Liver (tissue), 3 donors: Measurements from ENCODE around the gene SHISAL1.

Source experiments
- ATF3 ChIP-seq: IDR thresholded peaks from 2 replicates; pipeline ENCODE4 v1.6.1; 2016; ENCODE audit warnings: antibody characterized with exemption
- CTCF ChIP-seq: fragments of 150-350 bp; IDR thresholded peaks from 2 replicates; pipeline ENCODE4 v1.5.1; 2017; ENCODE audit warnings: improper control_type of control experiment, low read depth, low read length; ENCODE audit not compliant: missing input control
- EGR1 ChIP-seq, 2 donors: IDR thresholded peaks; 2 replicates each; pipeline ENCODE4 v1.6.1; 2016 to 2018; ENCODE audit warnings: antibody characterized with exemption in 2 of 2, low read depth in 2 of 2
- MAX ChIP-seq: IDR thresholded peaks from 2 replicates; pipeline ENCODE4 v1.6.1; 2016; ENCODE audit warnings: antibody characterized with exemption
- REST ChIP-seq: IDR thresholded peaks from 2 replicates; pipeline ENCODE4 v1.6.1; 2016; ENCODE audit warnings: antibody characterized with exemption, mild to moderate bottlenecking
- RXRA ChIP-seq, 2 donors: IDR thresholded peaks; 2 replicates each; pipeline ENCODE4 v1.6.1; 2017 to 2018; ENCODE audit warnings: antibody characterized with exemption in 2 of 2, mild to moderate bottlenecking in 1 of 2
- SP1 ChIP-seq: IDR thresholded peaks from 2 replicates; pipeline ENCODE4 v1.6.1; 2018; ENCODE audit warnings: antibody characterized with exemption, mild to moderate bottlenecking
- TAF1 ChIP-seq: conservative IDR thresholded peaks from 2 replicates; pipeline ENCODE4 v1.6.1; 2016; ENCODE audit warnings: antibody characterized with exemption, mild to moderate bottlenecking
- YY1 ChIP-seq: IDR thresholded peaks from 2 replicates; pipeline ENCODE4 v1.6.1; 2016; ENCODE audit warnings: antibody characterized with exemption, mild to moderate bottlenecking
- ZBTB33 ChIP-seq: IDR thresholded peaks from 2 replicates; pipeline ENCODE4 v1.6.1; 2016; ENCODE audit warnings: antibody characterized with exemption
- donor health status: healthy.
- donor health status: healthy.

GRCh38 chr22:44351685-44352377 is 39.1 kb upstream of the SHISAL1 start:
- TF ChIP-seq MAX: no peak
- no peak for TF ChIP-seq CTCF
- no peak for TF ChIP-seq SP1
- no peak for TF ChIP-seq TAF1
- TF ChIP-seq RXRA (IDR thresholded peaks at IDR 0.05): no peak
- no peak for TF ChIP-seq YY1
- no peak for TF ChIP-seq ZBTB33
- TF ChIP-seq REST: no peak
- TF ChIP-seq EGR1 (IDR thresholded peaks at IDR 0.05; ENCODE audit: low read depth in 2 of 2): no peak
- no peak for TF ChIP-seq ATF3
